AG09309 (cell line): ENCODE measurements around the gene SCART1.

Experiments
- DNase-seq: peaks from one replicate; pipeline ENCODE4 v3.0.0-alpha.2; 2010; ENCODE audit warnings: low read depth
- H3K4me3 ChIP-seq: 2 replicates; pipeline ENCODE4 v1.5.1; 2011; ENCODE audit warnings: mild to moderate bottlenecking, low read depth, low read length, moderate library complexity; ENCODE audit not compliant: control insufficient read depth
- TF ChIP-seq, protein P1 (sequence below): IDR thresholded peaks from 2 replicates; pipeline ENCODE4 v1.5.1; 2011; ENCODE audit warnings: mild to moderate bottlenecking, low read depth, low read length, inconsistent platforms; ENCODE audit not compliant: insufficient read depth, control insufficient read depth; ENCODE audit errors: missing control alignments

Gene SCART1

DNA sequence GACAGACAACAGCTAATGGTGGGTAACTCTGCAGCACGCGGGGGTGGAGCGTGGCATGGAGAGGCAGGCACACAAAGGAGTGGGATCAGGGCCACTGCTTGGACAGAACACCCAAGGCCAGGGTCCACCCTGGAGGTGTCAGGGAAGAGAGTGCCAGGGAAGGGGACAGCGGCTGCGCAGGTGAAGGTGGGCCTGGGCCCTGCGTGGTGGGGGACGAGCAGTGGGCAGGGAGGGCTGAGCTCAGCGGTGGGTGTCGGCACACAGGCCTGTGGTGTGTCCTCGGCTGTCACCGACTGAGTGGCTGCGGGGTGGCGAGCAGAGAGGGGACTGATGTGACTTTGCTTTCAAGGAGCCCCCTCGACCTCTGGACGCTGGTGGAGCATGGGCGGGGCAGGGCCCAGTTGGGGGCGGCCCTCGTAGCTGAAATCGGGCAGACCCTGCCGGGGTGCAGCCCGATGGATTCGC lies 8.4 kb upstream of the SCART1 start:
- no peak for DNase-seq
- TF ChIP-seq, protein P1, sequence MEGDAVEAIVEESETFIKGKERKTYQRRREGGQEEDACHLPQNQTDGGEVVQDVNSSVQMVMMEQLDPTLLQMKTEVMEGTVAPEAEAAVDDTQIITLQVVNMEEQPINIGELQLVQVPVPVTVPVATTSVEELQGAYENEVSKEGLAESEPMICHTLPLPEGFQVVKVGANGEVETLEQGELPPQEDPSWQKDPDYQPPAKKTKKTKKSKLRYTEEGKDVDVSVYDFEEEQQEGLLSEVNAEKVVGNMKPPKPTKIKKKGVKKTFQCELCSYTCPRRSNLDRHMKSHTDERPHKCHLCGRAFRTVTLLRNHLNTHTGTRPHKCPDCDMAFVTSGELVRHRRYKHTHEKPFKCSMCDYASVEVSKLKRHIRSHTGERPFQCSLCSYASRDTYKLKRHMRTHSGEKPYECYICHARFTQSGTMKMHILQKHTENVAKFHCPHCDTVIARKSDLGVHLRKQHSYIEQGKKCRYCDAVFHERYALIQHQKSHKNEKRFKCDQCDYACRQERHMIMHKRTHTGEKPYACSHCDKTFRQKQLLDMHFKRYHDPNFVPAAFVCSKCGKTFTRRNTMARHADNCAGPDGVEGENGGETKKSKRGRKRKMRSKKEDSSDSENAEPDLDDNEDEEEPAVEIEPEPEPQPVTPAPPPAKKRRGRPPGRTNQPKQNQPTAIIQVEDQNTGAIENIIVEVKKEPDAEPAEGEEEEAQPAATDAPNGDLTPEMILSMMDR: no peak
- H3K4me3 ChIP-seq: no peak overlapping the region

GRCh38 chr10:133445751-133446708 lies 7.7 kb upstream of the SCART1 start:
- TF ChIP-seq, protein P1: no peak
- no peak for DNase-seq
- H3K4me3 ChIP-seq: no peak overlapping the region

DNA sequence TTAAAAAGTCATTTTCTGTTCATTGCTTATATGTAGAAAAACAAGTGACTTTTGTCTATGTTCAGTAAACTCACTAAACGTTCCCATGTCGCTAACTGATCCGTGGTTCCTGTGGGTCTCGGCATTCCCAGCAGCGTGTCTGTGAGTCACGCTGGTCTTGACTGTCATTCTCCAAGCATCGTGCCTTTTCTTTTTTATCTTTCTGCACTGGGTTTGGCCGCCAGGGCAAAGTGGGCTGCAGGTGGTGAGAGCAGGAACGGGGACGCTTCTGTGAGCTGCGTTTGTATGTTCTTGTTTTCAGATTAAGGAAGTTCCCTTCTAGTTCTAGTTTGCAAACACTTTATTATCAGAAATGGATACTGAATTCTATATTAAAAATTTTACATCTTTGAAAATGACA lies 6.8 kb upstream of the SCART1 start:
- no peak for DNase-seq
- H3K4me3 ChIP-seq: no peak overlapping the region
- TF ChIP-seq, protein P1: no peak

DNA sequence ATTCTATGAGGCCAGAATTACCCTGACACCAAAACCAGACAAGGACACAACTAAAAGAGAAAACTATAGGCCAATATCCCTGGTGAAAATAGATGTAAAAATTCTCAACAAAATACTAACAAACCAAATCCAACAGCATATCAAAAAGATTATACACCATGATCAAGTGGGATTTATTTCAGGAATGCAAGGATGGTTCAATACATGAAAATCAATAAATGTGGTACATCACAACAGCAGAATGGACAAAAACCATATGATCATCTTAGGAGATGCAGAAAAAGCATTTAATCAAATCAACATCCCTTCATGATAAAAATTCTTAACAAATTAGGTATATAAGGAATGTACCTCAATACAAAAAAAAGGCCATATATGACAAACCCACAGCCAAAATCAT lies 5.6 kb upstream of the SCART1 start:
- TF ChIP-seq, protein P1: no peak
- no peak for DNase-seq
- no peak overlapping the region for H3K4me3 ChIP-seq

GRCh38 chr10:133451346-133451745 lies 2.4 kb upstream of the SCART1 start:
- TF ChIP-seq, protein P1: no peak
- no peak for DNase-seq
- no peak overlapping the region for H3K4me3 ChIP-seq

DNA sequence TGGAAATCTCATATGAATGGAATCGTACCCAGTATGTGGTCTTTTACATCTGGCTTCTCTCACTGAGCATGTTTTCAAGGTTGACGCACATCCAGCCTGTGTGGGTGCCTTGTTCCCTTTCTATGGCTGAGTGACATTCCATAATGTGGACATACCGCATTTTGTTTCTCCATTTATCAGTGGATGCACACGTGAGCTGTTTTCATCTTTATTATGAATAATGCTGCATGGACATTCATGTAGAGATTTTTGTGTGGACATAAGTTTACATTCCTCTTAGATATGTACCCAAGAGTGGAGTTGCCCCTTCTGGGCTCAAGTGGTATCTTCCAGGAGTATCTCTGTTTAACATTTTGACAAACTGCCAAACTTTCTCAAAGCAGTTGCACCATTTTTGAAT lies 1.3 kb upstream of the SCART1 start:
- TF ChIP-seq, protein P1: no peak
- H3K4me3 ChIP-seq: no peak overlapping the region
- DNase-seq: no peak
